ENCODE data around the gene GMPPA.

The GMPPA gene

GRCh38 chr2:219551441-219552381 lies 53.0 kb downstream of the GMPPA start:
- DNase-seq, result peak in 25 of 58 donors; percentile 10 to 76 (median 32)

- DNase-seq, result peak; percentile 41 to 94 (median 82)
Observed at GRCh38 chr2:219552382-219553167, 53.9 kb downstream of the GMPPA start.

DNA sequence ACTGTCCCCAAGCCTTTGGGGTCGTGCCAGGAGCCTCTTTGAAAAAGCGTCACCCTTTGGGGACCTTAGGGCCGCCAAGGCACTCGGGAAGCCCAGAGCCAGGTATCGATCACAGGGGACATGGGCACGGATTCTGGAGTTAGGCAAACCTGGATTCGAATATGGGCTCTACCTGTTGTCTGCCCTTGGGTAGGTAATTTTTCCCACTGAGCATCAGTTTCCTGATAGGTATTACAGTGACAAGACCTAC lies 54.4 kb downstream of the GMPPA start:
- DNase-seq, result peak in 2 of 58 donors; percentile 34 to 53

GRCh38 chr2:219553463-219553963 lies 54.8 kb downstream of the GMPPA start:
- DNase-seq, result no peak

- no peak for DNase-seq
Observed at GRCh38 chr2:219554350-219554749, 55.7 kb downstream of the GMPPA start.

DNA sequence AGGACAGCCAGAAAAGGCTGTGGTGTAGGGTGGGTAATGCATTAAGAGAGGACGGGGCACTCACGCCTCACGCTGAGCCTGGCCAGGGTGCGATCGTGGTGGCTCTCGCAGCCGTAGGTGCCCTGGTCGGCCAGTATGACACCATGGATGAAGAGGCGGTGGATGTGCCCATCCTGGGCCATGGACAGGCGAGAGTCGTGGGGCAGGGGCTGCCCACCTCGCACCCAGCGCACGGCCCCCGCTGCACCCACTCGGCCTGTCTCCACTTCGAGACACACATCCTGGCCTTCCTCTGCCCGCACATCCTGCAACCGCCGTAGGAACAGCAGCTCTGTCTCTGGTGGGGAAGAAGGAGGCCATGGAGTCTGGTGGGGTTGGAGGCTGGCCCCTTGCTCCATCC lies 57.3 kb downstream of the GMPPA start:
- no peak for DNase-seq

GRCh38 chr2:219556413-219556812 lies 57.7 kb downstream of the GMPPA start:
- DNase-seq, result no peak

All from anterior cingulate cortex (tissue), 58 donors.